Psoas muscle (tissue), 8 donors: ENCODE data around the gene CCDC28B. TPM values are rescaled to one million over a fixed set of nuclear protein-coding genes. Genes with fewer than 3 reads are reported as not detected.

Experiments used
- ATAC-seq, 4 donors: fragments of 200-7000 bp; cut with Tn5 transposase; one replicate each; pipeline ENCODE4 v1.9.1; 2020; ENCODE audit warnings: moderate library complexity in 3 of 4, mild to moderate bottlenecking in 2 of 4
- DNase-seq, 2 donors: peaks; one replicate each; pipeline ENCODE4 v3.0.0-alpha.2; 2020
- H3K27ac ChIP-seq: fragments of 200-600 bp; one replicate; pipeline ENCODE4 v1.8.0; 2022
- H3K27me3 ChIP-seq, 3 donors: fragments of 200-600 bp in 1 of 3; one replicate each; pipeline versions ENCODE4 v1.6.1 to v1.8.0; 2013 to 2022; ENCODE audit warnings: low read length in 2 of 3, mild to moderate bottlenecking in 2 of 3, moderate library complexity in 1 of 3; ENCODE audit not compliant: insufficient read depth in 3 of 3
- H3K36me3 ChIP-seq, 2 donors: fragments of 200-600 bp in 1 of 2; one replicate each; pipeline versions ENCODE4 v1.6.1 to v1.8.0; 2013 to 2022; ENCODE audit warnings: low read depth in 1 of 2, mild to moderate bottlenecking in 1 of 2, moderate library complexity in 1 of 2; ENCODE audit not compliant: insufficient read depth in 1 of 2
- H3K4me1 ChIP-seq: fragments of 200-600 bp; one replicate; pipeline ENCODE4 v1.8.0; 2022
- H3K4me3 ChIP-seq: fragments of 200-600 bp; one replicate; pipeline ENCODE4 v1.8.0; 2022; ENCODE audit warnings: mild to moderate bottlenecking
- H3K9me3 ChIP-seq: fragments of 200-600 bp; one replicate; pipeline ENCODE4 v1.8.0; 2022
- WGBS, 3 donors: extraction: QIAGEN DNeasy Blood & Tissue Kit; methylation state at CpG; one replicate each; pipeline versions ENCODE4 v1.1.6 to v1.1.7; 2013; 5-methylcytosine and 5-hydroxymethylcytosine counted together
- intact Hi-C, 2 donors: fragments of 100-400 bp; cut with DNase I; formaldehyde crosslinking; loops; one replicate each; pipeline versions ENCODE4 v1.11.0 to v1.14.2; 2022
- polyA plus RNA-seq, 3 donors: library from polyadenylated mRNA; stranded (reverse); fragments of 200-250 nt; gene quantifications; one replicate each; pipeline ENCODE4 v1.2.3, GENCODE V29; 2013
- total RNA-seq, 4 donors: library from RNA; stranded (reverse); fragmentation: NEBNext Ultra II Directional in 2 of 4; extraction: Animal tissue kit (Norgen Biotek cat#: 25700) in 2 of 4; gene quantifications; one replicate each; pipeline versions ENCODE4 v1.2.1 to v1.2.4, GENCODE V29; 2021 to 2023
- TF ChIP-seq, protein P1 (sequence below): fragments of 200-600 bp; IDR thresholded peaks from one replicate; pipeline ENCODE4 v1.8.0; 2022; ENCODE audit warnings: antibody characterized with exemption
- donor health status: healthy with polysubstance abuse.
- donor health status: DM: no; HTN: no; CAD: no; lungs with moderate emphysema.
- donor health status: Bipolar disorder and iron deficiency.
- donor health status: healthy.
- donor health status: DM: yes; HTN: yes; CAD: no.
- donor health status: DM: no; HTN: no; CAD: no.
- donor health status: DM: no; HTN: no; CAD: no.
- donor health status: DM: yes; HTN: yes; CAD: no.

CCDC28B gene
- total and polyA plus RNA-seq, 7 donors = 22.2 to 69.2 (median 44.9) TPM

DNA sequence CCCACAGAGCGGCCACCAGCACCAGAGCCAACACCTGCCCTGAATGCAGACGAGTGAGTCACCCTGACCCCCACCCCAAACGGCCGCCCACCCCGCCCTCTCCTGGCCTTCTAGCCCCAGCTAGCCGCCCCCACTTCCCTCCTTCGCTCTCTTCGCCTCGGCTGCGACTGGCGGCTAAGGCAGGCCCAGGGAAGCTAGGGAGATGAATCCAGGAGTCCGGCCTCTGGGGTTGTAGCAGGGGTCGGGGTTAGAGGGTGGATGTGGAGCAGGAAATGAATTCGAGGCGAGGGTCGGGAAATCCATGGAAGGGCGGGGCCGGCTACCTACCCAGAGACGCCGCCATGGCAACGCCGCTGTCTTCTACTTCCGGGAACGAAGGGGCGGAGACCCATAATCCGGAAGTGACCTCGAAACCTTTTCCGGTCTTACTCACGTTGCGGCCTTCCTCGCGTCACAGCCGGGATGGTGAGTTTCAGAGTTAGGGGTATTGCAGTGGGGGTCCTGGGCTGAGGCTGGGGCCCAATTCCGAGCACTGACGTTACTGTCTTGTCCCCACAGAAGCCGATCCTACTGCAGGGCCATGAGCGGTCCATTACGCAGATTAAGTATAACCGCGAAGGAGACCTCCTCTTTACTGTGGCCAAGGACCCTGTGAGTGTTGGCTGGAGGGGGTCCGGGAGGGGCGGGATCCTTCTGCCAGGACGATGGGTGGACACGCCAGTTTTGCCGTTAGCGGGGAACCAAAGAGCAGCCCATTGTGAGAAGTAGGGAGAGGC is 21.8 kb downstream of the CCDC28B start, which contains the start of the genes EIF3I and TMEM234:
TSS of gene EIF3I (plus strand) at position 428 of the 776 bp plus-strand sequence. CDS start at position 463, 35 bp downstream.
TSS of gene TMEM234 (minus strand) at position 374 of the 776 bp plus-strand sequence. CDS start at position 343, 31 bp downstream.
- Histone ChIP-seq H3K4me3 (peak within 1 kb of the TSS; percentile 95), H3K4me1 (peaks cover 25% of the 10 kb centered on the region), H3K27ac (peak within 1 kb of the TSS; percentile 96), H3K27me3 (no peaks in the 10 kb centered on the region), H3K36me3 (peaks cover 3 to 67% of the 10 kb centered on the region in 2 donors), H3K9me3 (no peaks in the 10 kb centered on the region)
- whole genome bisulfite sequencing, 3 donors = 0% methylated on average over 43 to 46 of the region's 46 CpGs
- DNase-seq (peak; percentile 91 to 95), ATAC-seq (peak; percentile 93 to 98 (median 98))
- TF ChIP-seq, protein P1, sequence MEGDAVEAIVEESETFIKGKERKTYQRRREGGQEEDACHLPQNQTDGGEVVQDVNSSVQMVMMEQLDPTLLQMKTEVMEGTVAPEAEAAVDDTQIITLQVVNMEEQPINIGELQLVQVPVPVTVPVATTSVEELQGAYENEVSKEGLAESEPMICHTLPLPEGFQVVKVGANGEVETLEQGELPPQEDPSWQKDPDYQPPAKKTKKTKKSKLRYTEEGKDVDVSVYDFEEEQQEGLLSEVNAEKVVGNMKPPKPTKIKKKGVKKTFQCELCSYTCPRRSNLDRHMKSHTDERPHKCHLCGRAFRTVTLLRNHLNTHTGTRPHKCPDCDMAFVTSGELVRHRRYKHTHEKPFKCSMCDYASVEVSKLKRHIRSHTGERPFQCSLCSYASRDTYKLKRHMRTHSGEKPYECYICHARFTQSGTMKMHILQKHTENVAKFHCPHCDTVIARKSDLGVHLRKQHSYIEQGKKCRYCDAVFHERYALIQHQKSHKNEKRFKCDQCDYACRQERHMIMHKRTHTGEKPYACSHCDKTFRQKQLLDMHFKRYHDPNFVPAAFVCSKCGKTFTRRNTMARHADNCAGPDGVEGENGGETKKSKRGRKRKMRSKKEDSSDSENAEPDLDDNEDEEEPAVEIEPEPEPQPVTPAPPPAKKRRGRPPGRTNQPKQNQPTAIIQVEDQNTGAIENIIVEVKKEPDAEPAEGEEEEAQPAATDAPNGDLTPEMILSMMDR = no peak
- intact Hi-C loops = no loop called here

DNA sequence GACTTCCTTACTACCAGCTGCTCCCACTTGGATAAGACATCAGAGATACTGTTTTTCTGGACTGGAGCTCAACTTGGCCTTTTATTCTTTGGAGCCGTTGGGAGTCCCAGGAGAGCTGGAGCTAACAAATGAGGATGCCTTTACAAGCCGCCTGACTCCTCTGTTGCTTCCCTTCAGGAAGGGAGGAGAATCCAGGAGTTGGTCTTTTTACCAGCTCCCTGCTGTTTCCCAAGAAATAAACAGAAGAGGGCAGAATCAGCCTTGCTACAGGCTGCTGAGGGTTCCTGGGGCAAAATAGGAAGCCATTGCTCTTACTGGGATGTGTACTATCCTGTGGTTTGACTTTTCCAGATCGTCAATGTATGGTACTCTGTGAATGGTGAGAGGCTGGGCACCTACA is 23.3 kb downstream of the CCDC28B start:
- DNase-seq (no peak), ATAC-seq (no peak)
- TF ChIP-seq, protein P1 = no peak
- peak overlapping the region; percentile 95 for H3K4me3 ChIP-seq
- intact Hi-C loops = no loop called here
- no peak overlapping the region for H3K27ac ChIP-seq
- 40 to 49% (median 49%) methylated on average over 3 of the region's 3 CpGs for WGBS, 3 donors
- H3K36me3 ChIP-seq = peaks cover 13 to 72% of the 10 kb centered on the region in 2 donors
- peaks cover 25% of the 10 kb centered on the region for H3K4me1 ChIP-seq
- H3K27me3 ChIP-seq = no peaks in the 10 kb centered on the region
- H3K9me3 ChIP-seq = no peaks in the 10 kb centered on the region

DNA sequence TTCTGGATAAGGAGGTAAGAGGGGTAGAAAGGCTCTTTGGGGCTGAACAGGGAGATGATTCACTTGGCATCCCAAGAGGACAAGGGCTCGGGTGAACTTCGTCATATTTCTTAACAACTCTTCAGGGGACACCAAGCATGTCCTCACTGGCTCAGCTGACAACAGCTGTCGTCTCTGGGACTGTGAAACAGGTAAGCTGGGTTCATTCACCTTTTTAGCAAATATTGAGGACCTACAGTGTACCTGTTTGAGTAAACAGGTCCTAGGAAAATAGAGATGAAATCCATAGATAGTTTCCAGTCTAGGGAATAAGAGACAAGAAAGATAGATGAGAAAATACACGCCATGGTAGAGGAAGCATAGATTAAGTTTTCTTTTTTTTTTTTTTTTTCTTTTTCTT is 23.9 kb downstream of the CCDC28B start:
- peaks cover 13 to 76% of the 10 kb centered on the region in 2 donors for H3K36me3 ChIP-seq

DNA sequence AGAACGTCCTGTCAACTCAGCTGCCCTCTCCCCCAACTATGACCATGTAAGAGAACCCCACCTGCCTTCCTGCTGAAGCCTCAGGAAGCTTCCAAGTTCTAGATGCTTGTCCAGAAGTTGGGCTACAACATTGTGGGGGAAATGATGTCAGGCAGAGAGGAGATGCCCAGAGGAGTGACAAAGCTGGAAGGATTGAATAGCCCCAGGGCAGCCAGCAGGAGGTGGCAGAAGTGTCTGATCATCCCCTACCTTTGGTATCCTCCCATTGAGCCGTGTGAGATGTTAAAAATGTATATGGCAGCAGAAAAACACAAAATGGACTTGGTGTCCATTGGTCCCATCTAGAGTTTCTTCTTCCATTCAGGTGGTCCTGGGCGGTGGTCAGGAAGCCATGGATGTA is 28.4 kb downstream of the CCDC28B start:
- intact Hi-C loops = no loop called here
- no peak for DNase-seq
- H3K9me3 ChIP-seq = no peaks in the 10 kb centered on the region
- TF ChIP-seq, protein P1 = no peak
- H3K36me3 ChIP-seq = peaks cover 18 to 92% of the 10 kb centered on the region in 2 donors
- no peak for ATAC-seq
- H3K4me3 ChIP-seq = no peak overlapping the region
- no peak overlapping the region for H3K27ac ChIP-seq
- no peaks in the 10 kb centered on the region for H3K27me3 ChIP-seq
- WGBS, 3 donors = 68 to 87% (median 70%) methylated on average over 3 of the region's 3 CpGs
- peaks cover 5% of the 10 kb centered on the region for H3K4me1 ChIP-seq

More for the DNA sequence above, 23.9 kb downstream of the CCDC28B start:
- no peaks in the 10 kb centered on the region for H3K9me3 ChIP-seq
- intact Hi-C loops = no loop called here
- DNase-seq (no peak), ATAC-seq (no peak)
- no peaks in the 10 kb centered on the region for H3K27me3 ChIP-seq
- 84 to 87% (median 85%) methylated on average over 4 of the region's 4 CpGs for WGBS, 3 donors
- H3K4me3 ChIP-seq = no peak overlapping the region
- H3K4me1 ChIP-seq = peaks cover 25% of the 10 kb centered on the region
- H3K27ac ChIP-seq = no peak overlapping the region
- TF ChIP-seq, protein P1 = no peak
